ENCODE data around the gene RASSF8. TPM values are rescaled to one million over a fixed set of nuclear protein-coding genes. Genes with fewer than 3 reads are reported as not detected.

RASSF8 gene
- total RNA-seq, 1 experiment from 2014 or later = 9.2 TPM

DNA sequence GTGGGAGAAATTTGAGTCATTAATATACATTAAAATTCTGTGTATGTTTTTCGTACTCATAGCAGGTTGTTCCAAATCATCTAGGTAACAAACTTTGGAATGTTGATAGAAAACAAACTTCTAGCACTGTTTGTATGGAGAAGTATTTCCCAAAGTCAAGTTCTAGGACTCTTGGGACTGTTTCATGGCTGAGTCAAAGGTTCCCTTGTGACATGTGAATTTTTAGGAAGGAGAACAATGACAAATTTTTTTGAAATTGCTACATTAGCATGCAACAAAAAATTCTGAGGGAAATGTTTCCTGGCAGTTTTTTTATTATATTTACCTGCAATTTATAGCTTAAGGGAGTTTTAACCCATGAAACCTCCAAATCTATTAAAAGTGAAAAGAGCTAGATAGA lies 73.8 kb downstream of the RASSF8 start (continued):
- TF ChIP-seq, protein P1, sequence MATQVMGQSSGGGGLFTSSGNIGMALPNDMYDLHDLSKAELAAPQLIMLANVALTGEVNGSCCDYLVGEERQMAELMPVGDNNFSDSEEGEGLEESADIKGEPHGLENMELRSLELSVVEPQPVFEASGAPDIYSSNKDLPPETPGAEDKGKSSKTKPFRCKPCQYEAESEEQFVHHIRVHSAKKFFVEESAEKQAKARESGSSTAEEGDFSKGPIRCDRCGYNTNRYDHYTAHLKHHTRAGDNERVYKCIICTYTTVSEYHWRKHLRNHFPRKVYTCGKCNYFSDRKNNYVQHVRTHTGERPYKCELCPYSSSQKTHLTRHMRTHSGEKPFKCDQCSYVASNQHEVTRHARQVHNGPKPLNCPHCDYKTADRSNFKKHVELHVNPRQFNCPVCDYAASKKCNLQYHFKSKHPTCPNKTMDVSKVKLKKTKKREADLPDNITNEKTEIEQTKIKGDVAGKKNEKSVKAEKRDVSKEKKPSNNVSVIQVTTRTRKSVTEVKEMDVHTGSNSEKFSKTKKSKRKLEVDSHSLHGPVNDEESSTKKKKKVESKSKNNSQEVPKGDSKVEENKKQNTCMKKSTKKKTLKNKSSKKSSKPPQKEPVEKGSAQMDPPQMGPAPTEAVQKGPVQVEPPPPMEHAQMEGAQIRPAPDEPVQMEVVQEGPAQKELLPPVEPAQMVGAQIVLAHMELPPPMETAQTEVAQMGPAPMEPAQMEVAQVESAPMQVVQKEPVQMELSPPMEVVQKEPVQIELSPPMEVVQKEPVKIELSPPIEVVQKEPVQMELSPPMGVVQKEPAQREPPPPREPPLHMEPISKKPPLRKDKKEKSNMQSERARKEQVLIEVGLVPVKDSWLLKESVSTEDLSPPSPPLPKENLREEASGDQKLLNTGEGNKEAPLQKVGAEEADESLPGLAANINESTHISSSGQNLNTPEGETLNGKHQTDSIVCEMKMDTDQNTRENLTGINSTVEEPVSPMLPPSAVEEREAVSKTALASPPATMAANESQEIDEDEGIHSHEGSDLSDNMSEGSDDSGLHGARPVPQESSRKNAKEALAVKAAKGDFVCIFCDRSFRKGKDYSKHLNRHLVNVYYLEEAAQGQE (IDR thresholded peaks at IDR 0.05; ENCODE audit: low read depth) = no peak
- TF ChIP-seq YY1 (IDR thresholded peaks at IDR 0.05; ENCODE audit: extremely low read depth, insufficient replicate concordance, low read depth, low read length) = no peak

DNA sequence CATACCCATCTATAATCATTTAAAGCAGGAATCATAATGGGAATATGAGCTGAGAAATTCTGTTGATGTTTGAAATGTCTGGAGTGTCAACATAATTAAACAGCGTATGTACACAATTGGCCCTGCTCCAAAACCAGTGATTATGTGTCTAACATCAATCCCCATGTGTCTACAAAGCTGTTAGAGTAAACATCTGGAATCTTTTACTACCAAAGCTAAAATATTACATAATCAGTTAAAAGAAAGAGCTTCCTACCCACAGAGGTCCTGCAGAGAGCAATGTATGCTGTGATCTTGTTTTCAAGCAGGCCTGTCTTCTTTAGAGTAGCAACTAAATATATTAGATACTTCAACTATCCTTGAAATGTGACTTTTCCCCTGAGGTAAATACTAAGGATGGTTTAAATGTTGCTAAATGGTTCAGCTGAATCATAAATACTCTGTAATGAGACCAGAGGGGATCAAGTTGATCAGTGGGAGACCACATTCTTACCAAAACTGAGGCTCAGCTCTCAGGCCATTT lies 74.3 kb downstream of the RASSF8 start:
- Histone ChIP-seq H3K9ac (ENCODE audit: low read length) (no peak overlapping the region), H4K20me1 (ENCODE audit: insufficient read depth) (no peaks in the 10 kb centered on the region), H3K9me2 (ENCODE audit: insufficient read depth) (no peaks in the 10 kb centered on the region), H3K79me2 (ENCODE audit: insufficient read depth, low read length) (no peaks in the 10 kb centered on the region), H3K4me3 (replicated peaks in 1 of 2; ENCODE audit: low read depth in 1 of 2, low read length in 2 of 2) (no peak overlapping the region), H3K27ac (ENCODE audit: low read depth, low read length) (no peak overlapping the region), H2AFZ (ENCODE audit: low read depth, low read length, poor library complexity, severe bottlenecking) (no peak overlapping the region), H3K36me3 (ENCODE audit: control insufficient read depth in 1 of 2, insufficient read depth in 2 of 2, low read length in 2 of 2) (no peaks in the 10 kb centered on the region), H3K4me1 (ENCODE audit: control insufficient read depth in 1 of 2, insufficient read depth in 2 of 2, low read length in 2 of 2) (no peaks in the 10 kb centered on the region), H3K9me3 (ENCODE audit: control insufficient read depth in 1 of 2, insufficient read depth in 1 of 2, low read depth in 1 of 2, low read length in 2 of 2) (no peaks in the 10 kb centered on the region), H3K27me3 (ENCODE audit: insufficient read depth, low read length) (no peaks in the 10 kb centered on the region), H3K4me2 (ENCODE audit: low read length) (no peak overlapping the region)
- no TSS peak for BruUV-seq (replicated peaks)
- DNase-seq (ENCODE audit: low read depth, low spot score) (no peak), ATAC-seq (no peak)
- CTCF ChIA-PET = interaction anchor here (2.0 kb wide), 1 partner anchor 597 kb away, joined by 4 read pairs; no protein-coding TSS in a partner anchor
- RAD21 ChIA-PET (ENCODE audit: low non-redundant PET in 1 of 2, low total read pairs in 2 of 2, uncharacterized antibody in 2 of 2, unreplicated experiment in 2 of 2) = interaction anchor here in 1 of 2 experiments (0.6 kb wide), 1 partner anchor 30 kb away, joined by 3 read pairs; no protein-coding TSS in a partner anchor
- no peak for TF ChIP-seq RAD21 (IDR thresholded peaks at IDR 0.05; ENCODE audit: low read depth)
- TF ChIP-seq, protein P2, sequence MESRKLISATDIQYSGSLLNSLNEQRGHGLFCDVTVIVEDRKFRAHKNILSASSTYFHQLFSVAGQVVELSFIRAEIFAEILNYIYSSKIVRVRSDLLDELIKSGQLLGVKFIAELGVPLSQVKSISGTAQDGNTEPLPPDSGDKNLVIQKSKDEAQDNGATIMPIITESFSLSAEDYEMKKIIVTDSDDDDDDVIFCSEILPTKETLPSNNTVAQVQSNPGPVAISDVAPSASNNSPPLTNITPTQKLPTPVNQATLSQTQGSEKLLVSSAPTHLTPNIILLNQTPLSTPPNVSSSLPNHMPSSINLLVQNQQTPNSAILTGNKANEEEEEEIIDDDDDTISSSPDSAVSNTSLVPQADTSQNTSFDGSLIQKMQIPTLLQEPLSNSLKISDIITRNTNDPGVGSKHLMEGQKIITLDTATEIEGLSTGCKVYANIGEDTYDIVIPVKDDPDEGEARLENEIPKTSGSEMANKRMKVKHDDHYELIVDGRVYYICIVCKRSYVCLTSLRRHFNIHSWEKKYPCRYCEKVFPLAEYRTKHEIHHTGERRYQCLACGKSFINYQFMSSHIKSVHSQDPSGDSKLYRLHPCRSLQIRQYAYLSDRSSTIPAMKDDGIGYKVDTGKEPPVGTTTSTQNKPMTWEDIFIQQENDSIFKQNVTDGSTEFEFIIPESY (IDR thresholded peaks at IDR 0.05; ENCODE audit: extremely low read depth, insufficient replicate concordance, low read length) = no peak
- POLR2A ChIA-PET = no interaction called here
- intact Hi-C loops (cut with micrococcal nuclease) = no loop called here

Data from HCT116 (cell line).